ENCODE results near the gene INPP5D.
"Not testable (repeated sequence)": the region's sequence is repeated elsewhere in the genome, so short reads cannot be mapped to it uniquely, and the experiment has no call there.

Gene INPP5D

GRCh38 chr2:233012301-233012971 lies 47.7 kb upstream of the INPP5D start:
- DNase-seq (ENCODE audit: low spot score), result no peak
- Histone ChIP-seq H3K27ac (ENCODE audit: poor library complexity, severe bottlenecking) (no peak overlapping the region), H3K4me1 (ENCODE audit: insufficient read depth, poor library complexity, severe bottlenecking) (no peaks in the 10 kb centered on the region), H3K27me3 (ENCODE audit: insufficient read depth, poor library complexity, severe bottlenecking) (no peaks in the 10 kb centered on the region), H3K36me3 (ENCODE audit: low read depth) (no peaks in the 10 kb centered on the region), H3K9me3 (ENCODE audit: severe bottlenecking) (no peaks in the 10 kb centered on the region), H3K4me3 (ENCODE audit: severe bottlenecking) (no peak overlapping the region)
- no peak for ATAC-seq (ENCODE audit: low read depth)
- TF ChIP-seq, protein P1, sequence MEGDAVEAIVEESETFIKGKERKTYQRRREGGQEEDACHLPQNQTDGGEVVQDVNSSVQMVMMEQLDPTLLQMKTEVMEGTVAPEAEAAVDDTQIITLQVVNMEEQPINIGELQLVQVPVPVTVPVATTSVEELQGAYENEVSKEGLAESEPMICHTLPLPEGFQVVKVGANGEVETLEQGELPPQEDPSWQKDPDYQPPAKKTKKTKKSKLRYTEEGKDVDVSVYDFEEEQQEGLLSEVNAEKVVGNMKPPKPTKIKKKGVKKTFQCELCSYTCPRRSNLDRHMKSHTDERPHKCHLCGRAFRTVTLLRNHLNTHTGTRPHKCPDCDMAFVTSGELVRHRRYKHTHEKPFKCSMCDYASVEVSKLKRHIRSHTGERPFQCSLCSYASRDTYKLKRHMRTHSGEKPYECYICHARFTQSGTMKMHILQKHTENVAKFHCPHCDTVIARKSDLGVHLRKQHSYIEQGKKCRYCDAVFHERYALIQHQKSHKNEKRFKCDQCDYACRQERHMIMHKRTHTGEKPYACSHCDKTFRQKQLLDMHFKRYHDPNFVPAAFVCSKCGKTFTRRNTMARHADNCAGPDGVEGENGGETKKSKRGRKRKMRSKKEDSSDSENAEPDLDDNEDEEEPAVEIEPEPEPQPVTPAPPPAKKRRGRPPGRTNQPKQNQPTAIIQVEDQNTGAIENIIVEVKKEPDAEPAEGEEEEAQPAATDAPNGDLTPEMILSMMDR (IDR thresholded peaks at IDR 0.05; ENCODE audit: poor library complexity, severe bottlenecking), result no peak

DNA sequence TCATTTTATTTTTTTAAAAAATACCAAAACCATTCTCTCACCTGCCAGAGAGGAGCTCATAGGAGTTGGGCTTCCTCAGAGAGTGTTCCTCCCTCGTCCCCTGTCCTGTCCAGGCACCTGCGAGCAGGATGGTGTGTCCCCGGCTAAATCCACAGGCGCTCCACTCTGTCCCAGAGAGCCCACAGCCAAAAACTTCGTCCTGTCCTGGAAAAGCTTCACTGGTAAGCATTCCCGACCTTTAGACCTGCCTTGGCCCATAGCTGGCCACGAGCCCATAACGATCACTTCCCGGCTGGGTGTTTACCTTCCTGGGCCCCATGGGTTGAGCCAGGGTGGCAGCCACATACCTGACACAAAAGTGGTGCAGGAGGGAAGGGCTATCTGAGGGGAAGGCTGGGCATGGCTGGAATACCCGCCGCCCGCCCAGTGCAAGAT lies 47.1 kb upstream of the INPP5D start, which contains the start of gene NGEF:
NGEF (minus strand) TSS at position 230 of the 435 bp plus-strand sequence. CDS start 38,366 bp downstream, outside the sequence.
- TF ChIP-seq, protein P1 (IDR thresholded peaks at IDR 0.05; ENCODE audit: poor library complexity, severe bottlenecking), result no peak
- H3K27me3 ChIP-seq (ENCODE audit: insufficient read depth, poor library complexity, severe bottlenecking), result no peaks in the 10 kb centered on the region
- no peak within 1 kb of the TSS for H3K4me3 ChIP-seq (ENCODE audit: severe bottlenecking)
- H3K27ac ChIP-seq (ENCODE audit: poor library complexity, severe bottlenecking), result no peak within 1 kb of the TSS
- no peaks in the 10 kb centered on the region for H3K4me1 ChIP-seq (ENCODE audit: insufficient read depth, poor library complexity, severe bottlenecking)
- ATAC-seq (ENCODE audit: low read depth), result no peak
- no peak for DNase-seq (ENCODE audit: low spot score)
- no peaks in the 10 kb centered on the region for H3K9me3 ChIP-seq (ENCODE audit: severe bottlenecking)
- H3K36me3 ChIP-seq (ENCODE audit: low read depth), result no peaks in the 10 kb centered on the region

- TF ChIP-seq, protein P1 (IDR thresholded peaks at IDR 0.05; ENCODE audit: poor library complexity, severe bottlenecking), result no peak
- Histone ChIP-seq H3K4me3 (ENCODE audit: severe bottlenecking) (no peak overlapping the region), H3K9me3 (ENCODE audit: severe bottlenecking) (no peaks in the 10 kb centered on the region), H3K4me1 (ENCODE audit: insufficient read depth, poor library complexity, severe bottlenecking) (no peaks in the 10 kb centered on the region), H3K27ac (ENCODE audit: poor library complexity, severe bottlenecking) (no peak overlapping the region), H3K36me3 (ENCODE audit: low read depth) (no peaks in the 10 kb centered on the region), H3K27me3 (ENCODE audit: insufficient read depth, poor library complexity, severe bottlenecking) (no peaks in the 10 kb centered on the region)
- ATAC-seq (ENCODE audit: low read depth) (no peak), DNase-seq (ENCODE audit: low spot score) (no peak)
Measured at GRCh38 chr2:233013650-233014049, 46.5 kb upstream of the INPP5D start.

GRCh38 chr2:233015019-233015645 lies 45.0 kb upstream of the INPP5D start:
- TF ChIP-seq, protein P1 (IDR thresholded peaks at IDR 0.05; ENCODE audit: poor library complexity, severe bottlenecking), result no peak
- H3K27ac ChIP-seq (ENCODE audit: poor library complexity, severe bottlenecking), result no peak overlapping the region
- no peak for ATAC-seq (ENCODE audit: low read depth)
- H3K36me3 ChIP-seq (ENCODE audit: low read depth), result no peaks in the 10 kb centered on the region
- H3K27me3 ChIP-seq (ENCODE audit: insufficient read depth, poor library complexity, severe bottlenecking), result no peaks in the 10 kb centered on the region
- H3K9me3 ChIP-seq (ENCODE audit: severe bottlenecking), result no peaks in the 10 kb centered on the region
- no peak for DNase-seq (ENCODE audit: low spot score)
- H3K4me1 ChIP-seq (ENCODE audit: insufficient read depth, poor library complexity, severe bottlenecking), result no peaks in the 10 kb centered on the region
- H3K4me3 ChIP-seq (ENCODE audit: severe bottlenecking), result no peak overlapping the region

- H3K27ac ChIP-seq (ENCODE audit: poor library complexity, severe bottlenecking), result no peak overlapping the region
- ATAC-seq (ENCODE audit: low read depth) (no peak), DNase-seq (ENCODE audit: low spot score) (no peak)
- no peaks in the 10 kb centered on the region for H3K9me3 ChIP-seq (ENCODE audit: severe bottlenecking)
- H3K36me3 ChIP-seq (ENCODE audit: low read depth), result no peaks in the 10 kb centered on the region
- H3K27me3 ChIP-seq (ENCODE audit: insufficient read depth, poor library complexity, severe bottlenecking), result no peaks in the 10 kb centered on the region
- TF ChIP-seq, protein P1 (IDR thresholded peaks at IDR 0.05; ENCODE audit: poor library complexity, severe bottlenecking), result no peak
- no peak overlapping the region for H3K4me3 ChIP-seq (ENCODE audit: severe bottlenecking)
- no peaks in the 10 kb centered on the region for H3K4me1 ChIP-seq (ENCODE audit: insufficient read depth, poor library complexity, severe bottlenecking)
Measured at GRCh38 chr2:233017947-233018346, 42.2 kb upstream of the INPP5D start.

DNA sequence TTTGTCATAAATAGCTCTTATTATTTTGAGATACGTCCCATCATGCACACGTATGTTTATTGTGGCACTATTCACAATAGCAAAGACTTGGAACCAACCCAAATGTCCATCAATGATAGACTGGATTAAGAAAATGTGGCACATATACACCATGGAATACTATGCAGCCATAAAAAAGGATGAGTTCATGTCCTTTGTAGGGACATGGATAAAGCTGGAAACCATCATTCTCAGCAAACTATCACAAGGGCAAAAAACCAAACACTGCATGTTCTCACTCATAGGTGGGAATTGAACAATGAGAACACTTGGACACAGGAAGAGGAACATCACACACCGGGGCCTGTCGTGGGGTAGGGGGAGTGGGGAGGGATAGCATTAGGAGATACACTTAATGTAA lies 40.5 kb upstream of the INPP5D start:
- not testable (repeated sequence) for H3K27me3 ChIP-seq (ENCODE audit: insufficient read depth, poor library complexity, severe bottlenecking); H3K4me3 ChIP-seq (ENCODE audit: severe bottlenecking); ATAC-seq (ENCODE audit: low read depth); H3K4me1 ChIP-seq (ENCODE audit: insufficient read depth, poor library complexity, severe bottlenecking); DNase-seq (ENCODE audit: low spot score); H3K9me3 ChIP-seq (ENCODE audit: severe bottlenecking); H3K36me3 ChIP-seq (ENCODE audit: low read depth); H3K27ac ChIP-seq (ENCODE audit: poor library complexity, severe bottlenecking)
